Glomerular endothelial cell (primary cell): Measurements from ENCODE around the gene RTN4R. TPM values are rescaled to one million over a fixed set of nuclear protein-coding genes. Genes with fewer than 3 reads are reported as not detected.

Experiments used
- DNase-seq: peaks from one replicate; pipeline ENCODE4 v3.0.0-alpha.2; 2011; ENCODE audit warnings: low read depth, low spot score; ENCODE audit errors: extremely low read depth
- total RNA-seq: library from RNA; depleted of rRNA; stranded (reverse); fragments of >200 nt; gene quantifications from 2 replicates; pipeline ENCODE4 v1.2.3, GENCODE V29; 2015

RTN4R gene
- total RNA-seq, 1 donor from 2014 or later: 1.8 TPM

DNA sequence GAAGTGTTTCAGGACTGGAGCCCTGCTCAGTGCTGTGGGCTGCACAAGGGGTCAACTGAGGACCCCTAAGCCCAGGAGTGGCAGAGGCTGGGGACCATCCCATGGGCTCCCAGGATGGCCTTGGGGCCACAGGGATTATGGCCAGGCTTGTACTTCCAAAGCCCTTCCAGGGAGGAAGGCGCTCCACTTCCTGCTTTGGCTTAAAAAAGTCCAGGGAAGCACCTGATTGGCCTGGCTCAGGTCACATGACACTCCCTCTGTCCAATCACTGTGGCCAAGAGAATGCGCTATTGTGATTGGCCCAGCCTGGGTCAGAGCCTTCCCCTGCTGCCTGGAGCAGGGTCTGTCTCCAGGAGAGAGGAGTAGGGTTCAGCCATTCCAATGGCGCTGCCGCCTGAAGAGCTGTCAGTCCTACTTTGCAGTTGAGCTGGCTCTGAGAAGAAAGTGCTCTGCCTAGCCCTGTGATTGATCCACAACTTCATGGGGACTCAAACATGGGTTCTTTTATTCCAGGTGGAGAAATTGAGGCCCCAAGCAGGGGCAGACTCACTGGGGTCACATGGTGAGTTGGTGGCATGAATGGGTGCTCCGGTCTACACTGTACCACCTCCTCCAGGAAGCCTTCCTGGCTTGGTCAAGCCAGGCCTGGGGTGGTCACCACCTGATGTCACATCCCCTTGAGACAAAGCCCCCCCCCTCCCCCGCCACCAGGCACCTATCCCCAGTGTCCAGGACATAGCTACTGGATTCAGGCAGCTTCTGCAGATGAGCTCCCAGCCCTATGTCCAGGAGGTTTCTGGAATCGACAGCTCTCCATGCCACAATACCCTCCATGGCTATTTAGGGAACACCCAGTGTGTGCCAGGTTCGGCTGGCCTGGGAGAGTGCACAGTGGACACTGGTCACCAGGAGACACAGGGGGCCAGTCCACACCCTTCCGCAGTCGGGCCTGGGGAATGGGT, 48.2 kb downstream of the RTN4R start:
- DNase-seq: no peak

DNA sequence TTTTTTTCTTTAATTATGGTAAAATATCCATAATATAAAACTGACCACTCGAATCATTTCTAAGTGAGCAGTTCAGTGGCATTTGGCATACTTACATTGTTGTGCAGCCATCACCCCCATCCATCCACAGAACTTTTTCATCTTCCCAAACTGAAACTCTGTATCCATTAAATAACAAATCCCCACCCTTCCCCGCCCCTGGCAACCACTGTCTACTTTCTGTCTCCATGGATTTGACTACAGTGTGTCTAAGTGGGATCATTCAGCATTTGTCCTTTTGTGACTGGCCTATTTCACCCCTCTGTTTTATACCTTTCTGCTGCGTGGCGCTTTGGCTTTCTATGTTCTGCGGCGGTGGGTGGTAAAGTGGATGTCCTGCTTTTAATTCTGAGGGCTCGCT, 49.1 kb downstream of the RTN4R start:
- DNase-seq: no peak

DNA sequence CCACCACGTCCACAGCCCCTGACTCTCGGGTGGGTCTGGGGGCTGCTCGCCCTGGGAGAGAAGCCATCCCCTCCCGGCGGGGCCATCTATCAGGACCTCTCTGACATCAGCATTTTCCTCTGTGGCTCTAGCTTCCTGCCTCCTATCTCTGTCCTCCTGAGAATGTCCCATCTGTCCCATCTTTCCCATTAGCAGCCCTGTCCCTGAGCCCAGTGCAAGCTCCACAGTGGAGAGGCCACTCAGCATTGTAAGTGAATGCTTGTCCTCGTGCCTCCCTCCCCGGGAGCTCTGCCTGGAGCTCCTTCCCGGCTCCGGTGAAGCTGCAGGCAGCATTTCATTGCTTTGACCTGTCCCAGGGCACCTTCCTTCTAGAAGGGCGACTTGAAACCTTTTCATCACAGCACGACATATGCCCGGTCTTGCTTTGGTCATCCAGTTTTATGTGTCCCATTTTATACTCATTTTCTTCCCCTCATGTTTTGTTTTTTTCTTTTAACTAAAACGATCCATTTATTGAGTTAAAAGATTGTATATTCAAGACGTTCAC, 49.7 kb downstream of the RTN4R start:
- DNase-seq: no peak

DNA sequence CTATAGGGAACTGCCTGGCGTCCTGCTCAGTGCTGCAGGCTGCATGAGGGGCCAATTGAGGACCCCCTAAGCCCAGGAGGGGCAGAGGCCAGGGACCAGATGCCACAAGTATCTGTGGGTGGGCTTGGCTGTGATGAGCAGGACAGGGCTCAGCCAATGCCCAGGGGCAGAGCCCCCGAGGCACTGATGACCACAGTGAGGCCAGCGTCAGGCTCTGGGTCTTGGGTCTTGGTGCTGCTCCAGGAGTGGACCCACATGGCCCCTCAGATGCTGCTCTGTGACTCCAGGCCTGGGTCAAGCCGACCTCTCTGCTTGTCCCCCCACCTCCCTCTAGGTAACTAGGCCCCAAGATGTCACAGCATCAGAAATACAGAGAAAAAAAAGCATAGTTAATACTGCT, 50.6 kb downstream of the RTN4R start:
- no peak for DNase-seq

DNA sequence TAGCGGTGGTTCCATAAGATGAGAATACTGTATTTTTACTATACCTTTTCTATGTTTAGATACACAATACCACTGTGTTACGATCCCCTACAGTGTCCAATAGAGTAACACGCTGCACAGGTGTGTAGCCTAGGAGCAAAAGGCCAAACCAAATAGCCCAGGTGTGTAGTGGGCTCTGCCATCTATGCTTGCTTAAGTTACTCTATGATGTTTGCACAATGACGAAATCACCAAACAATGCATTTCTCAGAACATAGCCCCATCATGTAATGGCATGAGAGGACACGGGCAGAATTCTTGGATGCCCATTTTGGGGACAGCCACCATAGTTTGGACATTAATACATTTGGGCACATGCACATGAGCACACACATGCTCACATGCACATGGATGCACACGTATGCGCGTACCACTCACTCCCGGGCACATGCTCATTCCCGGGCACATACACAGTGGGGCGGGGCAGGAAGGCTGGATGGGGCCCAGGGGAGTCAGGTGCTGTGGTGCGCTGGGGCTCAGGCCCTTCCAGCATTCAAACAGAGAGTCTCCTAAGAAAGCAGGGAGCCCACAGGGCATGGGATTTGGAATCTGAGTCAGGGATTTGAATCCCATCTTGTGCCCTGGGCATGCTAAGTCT, 51.1 kb downstream of the RTN4R start:
- DNase-seq: no peak

DNA sequence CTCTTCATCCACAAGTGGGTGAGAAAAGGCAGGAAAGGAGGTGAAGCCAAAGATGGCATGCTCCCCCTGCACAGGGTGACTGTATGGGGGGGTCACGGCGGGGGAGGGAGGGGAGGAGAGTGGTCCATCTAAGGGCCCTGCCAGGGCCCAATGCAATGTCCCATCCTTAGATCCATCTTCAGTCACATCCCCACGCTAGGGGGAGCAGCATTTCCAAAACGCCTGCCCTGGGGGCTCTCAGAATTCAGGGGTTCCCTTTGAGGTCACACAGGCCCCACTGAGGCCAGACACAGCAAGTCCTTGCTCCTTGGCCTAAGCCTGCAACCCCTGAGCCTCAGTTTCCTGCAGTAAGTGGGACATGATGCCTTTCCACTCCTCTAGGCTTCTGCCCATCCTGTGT, 52.4 kb downstream of the RTN4R start:
- DNase-seq: no peak

DNA sequence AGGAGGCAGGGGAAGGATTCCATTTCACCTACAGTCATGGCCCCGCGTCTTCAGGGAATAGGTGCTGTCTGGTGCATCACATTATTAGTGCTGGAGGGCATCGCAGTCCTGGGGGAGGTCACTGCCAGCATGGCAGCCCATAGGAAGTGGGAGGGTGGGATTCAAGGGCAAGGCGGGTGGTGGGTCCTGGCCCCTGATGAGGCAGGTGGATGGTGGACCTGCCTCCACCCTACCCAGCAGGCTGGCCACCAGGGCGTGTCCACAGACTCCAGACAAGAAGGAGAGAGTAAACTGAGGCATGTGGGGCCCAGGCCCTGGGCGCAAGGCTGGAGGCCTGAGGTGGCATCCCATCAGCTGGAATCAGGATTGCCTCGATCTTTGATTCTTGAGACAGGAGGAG, 53.3 kb downstream of the RTN4R start:
- DNase-seq: no peak

DNA sequence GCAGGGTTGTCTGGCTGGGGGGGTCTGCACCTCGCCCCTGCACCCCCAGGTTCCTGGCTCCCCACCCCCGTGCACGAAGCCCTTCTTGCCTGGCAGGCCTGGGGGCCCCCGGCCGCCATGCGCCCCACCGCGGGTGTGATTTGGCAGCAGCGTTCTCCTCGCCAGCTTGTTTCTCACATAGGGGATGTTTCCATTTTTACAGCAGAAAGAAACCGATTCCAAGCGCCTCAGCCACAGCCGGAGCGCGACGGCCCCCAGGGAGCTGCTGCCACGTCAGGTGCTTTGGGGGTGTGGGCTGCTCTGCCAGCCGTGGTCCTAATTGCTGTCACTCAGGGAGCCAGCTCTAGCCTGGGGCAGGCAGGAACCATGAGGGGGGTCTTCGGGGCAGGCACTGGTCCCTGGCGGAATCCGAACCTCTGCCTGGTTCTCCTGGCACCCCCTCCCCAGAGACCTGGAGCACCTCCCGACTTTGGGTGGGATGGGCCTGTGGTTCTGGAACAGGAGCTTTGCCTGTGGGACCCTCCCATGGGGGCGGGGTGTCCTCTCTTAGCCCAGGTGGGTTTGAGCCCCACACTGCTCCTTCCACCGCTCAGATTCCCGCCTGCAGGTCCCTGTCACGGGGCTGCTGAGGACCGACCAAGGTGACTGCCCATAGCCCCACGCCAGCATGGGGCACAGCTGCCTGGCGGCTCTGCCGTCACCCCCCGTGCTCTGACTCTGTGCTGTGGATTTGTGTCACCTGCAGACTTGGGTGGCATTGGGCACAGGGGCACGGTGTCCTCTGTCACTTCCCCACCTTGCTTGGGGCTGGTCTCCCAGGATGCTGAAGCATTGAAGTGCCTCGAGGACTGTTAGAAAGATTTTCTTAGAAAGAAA, 54.0 kb downstream of the RTN4R start:
- no peak for DNase-seq

DNA sequence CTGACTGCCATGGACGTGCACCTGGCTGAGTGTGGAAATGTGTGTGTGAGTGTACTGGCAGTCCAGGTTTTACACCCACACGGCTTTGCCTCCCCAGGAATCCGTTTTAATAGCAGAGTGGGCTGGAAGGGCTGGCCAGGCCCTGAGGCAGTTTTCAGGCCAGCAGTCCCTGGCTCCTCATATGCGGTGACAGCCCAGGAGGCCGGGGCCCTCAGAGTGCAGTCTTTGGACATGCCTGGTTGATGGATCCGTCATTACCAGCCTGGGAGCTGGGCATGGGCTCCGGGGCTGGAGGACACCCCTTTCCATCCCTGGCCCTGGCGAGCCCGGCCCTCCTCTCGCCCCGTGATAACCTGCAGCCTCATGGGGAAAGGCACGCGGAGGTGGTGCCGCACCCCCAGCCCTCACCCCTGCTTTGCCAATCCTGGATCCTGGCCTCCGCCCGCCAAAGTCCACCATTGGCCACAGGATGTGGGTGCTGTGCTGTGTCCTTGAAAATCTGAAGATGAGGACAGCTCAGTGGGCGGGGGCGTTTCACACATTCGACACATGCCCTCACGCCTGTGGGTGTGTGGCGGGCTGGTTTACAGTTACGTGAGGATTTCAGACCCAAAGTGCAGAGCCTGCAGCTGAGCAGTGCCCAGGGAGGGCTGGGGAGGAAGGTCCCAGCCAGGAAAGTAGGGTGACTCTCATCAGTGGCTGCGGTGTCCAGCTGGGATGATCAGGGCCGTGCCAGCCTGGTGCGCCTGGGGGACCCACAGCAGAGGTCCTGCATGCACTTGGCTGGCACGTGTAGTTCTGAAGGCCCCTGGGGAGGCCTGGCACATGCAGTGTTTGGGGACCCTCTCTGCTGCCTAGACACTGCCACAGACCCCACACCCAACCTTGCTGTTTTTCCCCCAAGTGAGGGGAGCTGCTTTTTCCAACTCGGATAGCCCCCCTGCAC, 55.1 kb downstream of the RTN4R start:
- DNase-seq: no peak

DNA sequence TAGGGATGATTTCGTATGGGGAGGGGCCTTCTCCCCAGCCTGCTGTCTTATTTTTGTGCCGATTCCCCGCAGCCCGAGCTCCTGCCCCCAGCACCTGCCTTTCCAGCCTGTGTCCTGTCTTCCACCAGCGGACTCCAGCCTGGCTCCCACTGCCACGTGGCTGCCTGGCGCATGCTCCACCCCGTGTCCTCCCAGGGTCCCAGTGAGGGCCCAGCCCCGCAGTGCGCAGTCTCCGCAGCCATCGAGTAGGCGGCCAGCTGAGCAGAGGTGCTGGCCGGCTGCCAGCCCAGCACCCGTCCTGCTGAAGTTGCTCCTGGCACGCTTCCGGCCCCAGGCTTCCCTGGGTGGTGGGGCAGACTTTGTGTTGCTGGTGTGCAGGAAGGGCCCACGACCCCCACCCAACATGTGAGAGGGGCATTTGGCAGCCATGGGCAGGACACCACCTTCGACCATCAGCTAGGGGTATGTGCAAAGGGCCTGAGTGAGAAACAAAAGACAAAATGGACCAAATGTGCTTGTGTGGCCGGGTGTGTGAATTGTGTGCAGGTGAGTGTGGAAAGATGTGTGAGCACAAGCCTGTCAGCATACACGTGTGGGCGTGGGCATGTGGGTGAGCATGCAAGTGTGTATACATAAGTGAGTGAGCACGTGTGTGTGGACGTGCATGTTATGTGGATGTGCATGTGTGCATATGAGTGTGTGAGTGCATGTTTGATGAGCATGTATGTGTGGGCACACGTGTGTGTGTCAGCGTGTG, 55.9 kb downstream of the RTN4R start:
- no peak for DNase-seq

DNA sequence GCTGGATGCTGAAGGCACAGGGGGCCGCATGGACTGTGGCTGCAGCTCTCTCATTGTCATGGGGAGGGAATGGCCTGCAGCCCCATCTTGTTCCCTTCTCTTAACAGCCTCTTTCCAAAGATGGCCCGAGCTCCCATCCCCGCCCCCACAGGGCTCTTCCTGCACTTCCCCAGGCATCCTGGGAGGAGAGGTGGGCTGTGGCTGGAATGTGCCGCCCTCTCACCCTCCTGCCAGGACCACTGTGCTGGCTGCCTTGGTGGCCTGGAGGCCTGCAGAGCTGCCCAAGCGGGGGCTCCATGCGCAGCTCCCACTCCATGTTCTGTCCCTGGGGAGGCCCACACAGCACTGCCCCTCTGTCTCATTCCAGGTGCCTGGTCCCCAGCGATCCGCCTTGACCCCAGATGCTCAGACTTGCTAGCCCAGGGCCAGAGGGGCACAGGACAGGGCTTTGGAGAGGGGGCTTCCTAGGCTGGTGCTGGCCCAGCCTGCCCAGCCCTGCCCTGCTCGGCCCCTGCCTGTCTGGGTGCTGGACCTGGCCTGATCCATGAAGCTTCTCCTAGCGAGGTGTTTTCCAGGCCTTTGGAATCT, 56.6 kb downstream of the RTN4R start:
- DNase-seq: no peak

DNA sequence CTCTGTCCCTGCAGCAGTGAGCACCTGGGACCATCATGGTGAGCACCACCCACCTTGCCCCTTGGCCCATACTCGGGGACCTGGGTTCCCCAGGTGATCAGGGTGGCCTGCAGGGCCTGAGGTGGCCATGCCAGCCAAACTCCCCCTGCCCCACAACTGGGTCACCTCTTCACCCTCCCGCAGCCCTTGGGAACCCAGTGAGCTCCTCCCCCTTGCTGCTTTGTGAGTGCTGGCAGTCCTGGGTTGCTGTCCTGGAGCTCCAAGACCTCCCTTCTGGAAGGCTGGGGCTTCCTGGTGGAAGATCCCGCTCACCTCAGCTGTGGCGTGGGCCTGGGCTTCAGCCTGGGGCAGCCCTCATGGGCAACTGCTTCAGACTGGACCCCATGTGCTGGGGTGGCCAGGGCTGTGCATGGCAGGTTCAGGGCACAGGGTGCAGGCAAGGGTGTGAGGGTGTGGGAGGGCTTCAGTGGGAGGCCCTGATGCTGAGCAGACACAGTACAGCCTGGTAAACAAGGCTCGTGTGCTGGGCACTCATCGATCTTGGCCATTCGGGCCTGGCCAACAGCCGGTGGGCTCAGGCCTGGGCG, 57.6 kb downstream of the RTN4R start:
- no peak for DNase-seq

- no peak for DNase-seq
These were observed 58.3 kb downstream of the RTN4R start for GRCh38 chr22:20209761-20210250.

DNA sequence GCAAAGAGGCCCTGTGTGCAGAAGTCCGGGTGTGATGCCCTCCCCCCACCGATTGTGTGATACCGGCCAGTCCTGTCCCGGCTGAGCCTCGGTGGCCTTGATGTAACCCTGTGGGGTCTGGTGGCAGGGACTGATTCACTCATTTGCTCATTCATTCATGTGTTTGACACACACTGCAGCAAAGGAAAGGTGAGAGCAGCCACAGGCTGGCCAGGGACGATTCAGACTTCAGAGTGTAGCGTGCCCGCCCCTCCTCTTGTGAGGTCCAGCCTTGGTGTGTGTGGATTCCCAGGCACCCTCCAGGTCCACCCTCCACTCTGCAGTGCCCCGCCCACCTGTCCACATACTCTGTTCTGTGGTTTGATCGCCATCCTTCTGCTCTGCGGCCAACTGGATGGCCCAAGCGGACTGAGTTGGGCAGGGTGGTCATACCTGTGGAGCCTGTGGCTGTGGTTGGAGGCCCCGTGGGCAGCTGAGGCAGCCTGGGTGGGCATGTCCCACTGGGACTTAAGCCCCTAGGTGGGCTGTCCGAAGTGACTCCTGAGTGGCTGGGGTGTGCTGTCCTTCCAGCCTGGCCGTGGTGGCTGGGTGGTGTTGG, 59.3 kb downstream of the RTN4R start:
- no peak for DNase-seq

GRCh38 chr22:20207277-20208025, 60.7 kb downstream of the RTN4R start:
- DNase-seq: no peak

DNA sequence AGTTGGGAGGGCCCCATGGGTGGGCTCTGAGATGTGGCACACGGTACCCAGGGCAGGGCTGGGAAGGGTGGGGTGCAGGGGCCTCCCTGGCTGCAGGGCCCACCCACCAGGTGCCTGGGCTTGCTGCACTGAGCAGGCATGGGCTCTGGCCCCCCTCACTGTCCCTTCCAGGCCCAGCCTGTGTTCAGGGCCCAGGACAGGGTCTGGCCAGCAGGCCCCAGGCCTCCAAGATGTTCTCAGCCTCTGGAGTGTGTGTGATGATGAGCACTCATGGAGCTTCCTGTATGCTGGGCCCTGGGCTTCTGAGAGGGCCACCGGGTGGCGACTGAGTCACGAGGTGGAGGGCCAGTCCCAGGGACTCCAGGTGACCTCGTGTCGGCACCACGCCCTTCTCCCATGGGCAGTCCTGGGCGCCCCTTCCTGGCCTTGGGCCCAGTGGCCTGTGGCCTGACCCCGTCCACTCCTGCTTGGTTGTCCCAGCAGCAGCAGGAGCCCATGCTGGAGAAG, 61.4 kb downstream of the RTN4R start:
- no peak for DNase-seq
